Islet of Langerhans (tissue), 1 donor: ENCODE measurements around the gene DCLRE1A.
A peak's percentile ranks its signal among the peaks of the same experiment; 100 is the strongest.
"Not testable (repeated sequence)": the region's sequence is repeated elsewhere in the genome, so short reads cannot be mapped to it uniquely, and the experiment has no call there.

ENCODE experiments used
- FAIRE-seq: peaks from one replicate; lab custom pipeline; 2011; peaks lifted over from hg19 to GRCh38; lab: Jason Lieb, UNC

Gene DCLRE1A

GRCh38 chr10:113857210-113857609 lies 3.3 kb upstream of the DCLRE1A start:
- FAIRE-seq, result no peak

GRCh38 chr10:113856563-113856962 lies 2.7 kb upstream of the DCLRE1A start:
- FAIRE-seq, result no peak

- peak; percentile 21 for FAIRE-seq
Measured at GRCh38 chr10:113854761-113855588, 1.1 kb upstream of the DCLRE1A start.

- FAIRE-seq, result peak; percentile 9
Measured at GRCh38 chr10:113853578-113854012, 287 bp downstream of the DCLRE1A start.

GRCh38 chr10:113849946-113850345 lies 3.9 kb downstream of the DCLRE1A start:
- no peak for FAIRE-seq

- FAIRE-seq, result no peak
Measured at GRCh38 chr10:113849140-113849803, 4.6 kb downstream of the DCLRE1A start.

- FAIRE-seq, result no peak
Measured at GRCh38 chr10:113846036-113846435, 7.8 kb downstream of the DCLRE1A start.

GRCh38 chr10:113843972-113844485 lies 9.9 kb downstream of the DCLRE1A start:
- no peak for FAIRE-seq

GRCh38 chr10:113842171-113842570 lies 11.7 kb downstream of the DCLRE1A start:
- FAIRE-seq, result no peak

- FAIRE-seq, result not testable (repeated sequence)
Measured at GRCh38 chr10:113828567-113828966, 25.3 kb downstream of the DCLRE1A start.

- no peak for FAIRE-seq
Measured at GRCh38 chr10:113825791-113826190, 28.1 kb downstream of the DCLRE1A start.

- FAIRE-seq, result no peak
Measured at GRCh38 chr10:113823389-113823788, 30.5 kb downstream of the DCLRE1A start.

- FAIRE-seq, result no peak
Measured at GRCh38 chr10:113822174-113822573, 31.7 kb downstream of the DCLRE1A start.

GRCh38 chr10:113821306-113821705 lies 32.6 kb downstream of the DCLRE1A start:
- not testable (repeated sequence) for FAIRE-seq

- no peak for FAIRE-seq
Measured at GRCh38 chr10:113820507-113820906, 33.4 kb downstream of the DCLRE1A start.

GRCh38 chr10:113819989-113820388 lies 33.9 kb downstream of the DCLRE1A start:
- FAIRE-seq, result no peak

GRCh38 chr10:113814700-113815099 lies 39.2 kb downstream of the DCLRE1A start:
- FAIRE-seq, result not testable (repeated sequence)

- FAIRE-seq, result no peak
Measured at GRCh38 chr10:113808168-113808567, 45.7 kb downstream of the DCLRE1A start.

GRCh38 chr10:113806503-113806902 lies 47.4 kb downstream of the DCLRE1A start:
- FAIRE-seq, result no peak

GRCh38 chr10:113802997-113803396 lies 50.9 kb downstream of the DCLRE1A start:
- FAIRE-seq, result no peak

- no peak for FAIRE-seq
Measured at GRCh38 chr10:113801569-113801968, 52.3 kb downstream of the DCLRE1A start.

GRCh38 chr10:113791691-113792090 lies 62.2 kb downstream of the DCLRE1A start:
- no peak for FAIRE-seq

GRCh38 chr10:113788604-113789083 lies 65.2 kb downstream of the DCLRE1A start:
- FAIRE-seq, result peak; percentile 41
